ENCODE data around the gene LMAN2L.

- TF ChIP-seq SUZ12 (IDR thresholded peaks at IDR 0.05; ENCODE audit: extremely low read depth, insufficient read depth, insufficient read length) (no peak), YY1 (IDR thresholded peaks at IDR 0.05; ENCODE audit: insufficient read depth, insufficient read length) (no peak)
Observed at GRCh38 chr2:96788442-96789244, 48.8 kb upstream of the LMAN2L start.
